Astrocyte (in vitro differentiated cells and primary cell): ENCODE results near the gene FCN1. TPM values are rescaled to one million over a fixed set of nuclear protein-coding genes. Genes with fewer than 3 reads are reported as not detected.

Source experiments
- DNase-seq: peaks from one replicate; pipeline ENCODE4 v3.0.0-alpha.2; 2010; ENCODE audit warnings: low read depth
- FAIRE-seq: peaks from 2 replicates; lab custom pipeline; 2011; peaks lifted over from hg19 to GRCh38; lab: Jason Lieb, UNC
- H2AFZ ChIP-seq: 2 replicates; pipeline ENCODE4 v1.6.0; 2012; ENCODE audit warnings: low read depth, low read length, inconsistent platforms
- H3K27ac ChIP-seq: 2 replicates; pipeline ENCODE4 v1.5.1; 2011; ENCODE audit warnings: low read depth, low read length, inconsistent platforms
- H3K27me3 ChIP-seq: 2 replicates; pipeline ENCODE4 v1.6.0; 2011; ENCODE audit warnings: low read length, inconsistent platforms; ENCODE audit not compliant: insufficient read depth
- H3K36me3 ChIP-seq: 2 replicates; pipeline ENCODE4 v1.5.1; 2011; ENCODE audit warnings: low read length, inconsistent platforms; ENCODE audit not compliant: insufficient read depth
- H3K4me1 ChIP-seq: 2 replicates; pipeline ENCODE4 v1.5.1; 2011; ENCODE audit warnings: low read length, inconsistent platforms; ENCODE audit not compliant: insufficient read depth
- H3K4me2 ChIP-seq: 2 replicates; pipeline ENCODE4 v1.6.0; 2012; ENCODE audit warnings: low read length, inconsistent platforms
- H3K4me3 ChIP-seq: 2 replicates; pipeline ENCODE4 v1.5.1; 2011; ENCODE audit warnings: low read depth, mild to moderate bottlenecking, low read length, inconsistent platforms; ENCODE audit not compliant: insufficient read depth
- H3K79me2 ChIP-seq: 2 replicates; pipeline ENCODE4 v1.6.0; 2012; ENCODE audit warnings: mild to moderate bottlenecking, low read length, inconsistent platforms; ENCODE audit not compliant: insufficient read depth
- H3K9ac ChIP-seq: 2 replicates; pipeline ENCODE4 v1.6.0; 2012; ENCODE audit warnings: mild to moderate bottlenecking, low read length, inconsistent platforms
- H3K9me3 ChIP-seq: 2 replicates; pipeline ENCODE4 v1.5.1; 2012; ENCODE audit warnings: low read depth, mild to moderate bottlenecking, low read length, inconsistent platforms; ENCODE audit not compliant: insufficient read depth
- H4K20me1 ChIP-seq: 2 replicates; pipeline ENCODE4 v1.6.0; 2012; ENCODE audit warnings: low read length, inconsistent platforms; ENCODE audit not compliant: insufficient read depth
- H3K27ac Mint-ChIP-seq: one replicate; pipeline ENCODE4 v1.8.0; 2021; ENCODE audit warnings: mild to moderate bottlenecking, mixed read lengths; ENCODE audit not compliant: unreplicated experiment
- H3K27me3 Mint-ChIP-seq: one replicate; pipeline ENCODE4 v1.8.0; 2021; ENCODE audit warnings: low read depth, mixed read lengths; ENCODE audit not compliant: unreplicated experiment
- H3K36me3 Mint-ChIP-seq: one replicate; pipeline ENCODE4 v1.8.0; 2021; ENCODE audit warnings: low read depth, mixed read lengths; ENCODE audit not compliant: unreplicated experiment
- H3K4me1 Mint-ChIP-seq: one replicate; pipeline ENCODE4 v1.8.0; 2021; ENCODE audit warnings: low read depth, mixed read lengths; ENCODE audit not compliant: unreplicated experiment
- H3K4me3 Mint-ChIP-seq: one replicate; pipeline ENCODE4 v1.8.0; 2021; ENCODE audit warnings: mild to moderate bottlenecking, moderate library complexity, mixed read lengths; ENCODE audit not compliant: unreplicated experiment
- H3K9me3 Mint-ChIP-seq: one replicate; pipeline ENCODE4 v1.8.0; 2021; ENCODE audit warnings: mild to moderate bottlenecking, mixed read lengths; ENCODE audit not compliant: unreplicated experiment
- CTCF ChIP-seq: IDR thresholded peaks from 2 replicates; pipeline ENCODE4 v1.5.1; 2011; ENCODE audit warnings: low read depth, mild to moderate bottlenecking, inconsistent platforms, low read length, moderate library complexity; ENCODE audit not compliant: insufficient read depth
- EZH2 ChIP-seq: IDR thresholded peaks from 2 replicates; pipeline ENCODE4 v1.6.1; 2012; ENCODE audit warnings: mild to moderate bottlenecking, low read length, inconsistent platforms; ENCODE audit not compliant: insufficient read depth
- total RNA-seq: library from RNA; stranded (reverse); gene quantifications from 2 replicates; pipeline ENCODE4 v1.2.1, GENCODE V29; 2021

The FCN1 gene
- total RNA-seq, 1 donor from 2014 or later: not detected

GRCh38 chr9:134936346-134937163, 18.8 kb upstream of the FCN1 start:
- DNase-seq: no peak
- no peak overlapping the region for H3K4me2 ChIP-seq
- H4K20me1 ChIP-seq: no peaks in the 10 kb centered on the region
- H3K4me3 ChIP-seq: no peak overlapping the region
- no peaks in the 10 kb centered on the region for H3K79me2 ChIP-seq
- no peak for TF ChIP-seq EZH2
- no peak for TF ChIP-seq CTCF
- H3K36me3 ChIP-seq: no peaks in the 10 kb centered on the region
- Mint-ChIP-seq H3K36me3 (no peaks in the 10 kb centered on the region), H3K4me3 (no peak overlapping the region), H3K9me3 (no peaks in the 10 kb centered on the region), H3K4me1 (no peaks in the 10 kb centered on the region), H3K27me3 (peaks cover 62% of the 10 kb centered on the region), H3K27ac (no peak overlapping the region)
- H3K9ac ChIP-seq: no peak overlapping the region
- no peaks in the 10 kb centered on the region for H3K9me3 ChIP-seq
- no peaks in the 10 kb centered on the region for H3K4me1 ChIP-seq
- FAIRE-seq: no peak
- peaks cover 23% of the 10 kb centered on the region for H3K27me3 ChIP-seq
- H3K27ac ChIP-seq: no peak overlapping the region
- H2AFZ ChIP-seq: no peak overlapping the region

GRCh38 chr9:134935701-134936345, 18.1 kb upstream of the FCN1 start:
- H3K27me3 Mint-ChIP-seq: peaks cover 62% of the 10 kb centered on the region
- H3K79me2 ChIP-seq: no peaks in the 10 kb centered on the region
- FAIRE-seq (no peak), DNase-seq (no peak)
- H3K4me1 Mint-ChIP-seq: no peaks in the 10 kb centered on the region
- TF ChIP-seq CTCF: no peak
- no peak for TF ChIP-seq EZH2
- H3K27ac ChIP-seq: no peak overlapping the region
- H3K27ac Mint-ChIP-seq: no peak overlapping the region
- H3K9me3 ChIP-seq: no peaks in the 10 kb centered on the region
- H3K4me2 ChIP-seq: no peak overlapping the region
- H3K36me3 Mint-ChIP-seq: no peaks in the 10 kb centered on the region
- no peaks in the 10 kb centered on the region for H3K4me1 ChIP-seq
- no peak overlapping the region for H2AFZ ChIP-seq
- no peaks in the 10 kb centered on the region for H3K36me3 ChIP-seq
- no peaks in the 10 kb centered on the region for H4K20me1 ChIP-seq
- H3K4me3 Mint-ChIP-seq: no peak overlapping the region
- H3K9ac ChIP-seq: no peak overlapping the region
- H3K27me3 ChIP-seq: peaks cover 23% of the 10 kb centered on the region
- no peaks in the 10 kb centered on the region for H3K9me3 Mint-ChIP-seq
- no peak overlapping the region for H3K4me3 ChIP-seq
